Glutamatergic neuron (in vitro differentiated cells): ENCODE data around the gene LSS. TPM values are rescaled to one million over a fixed set of nuclear protein-coding genes. Genes with fewer than 3 reads are reported as not detected.
A peak's percentile ranks its signal among the peaks of the same experiment; 100 is the strongest.
"Not testable (repeated sequence)": the region's sequence is repeated elsewhere in the genome, so short reads cannot be mapped to it uniquely, and the experiment has no call there.

Source experiments
- DNase-seq: peaks from one replicate; pipeline ENCODE4 v3.0.0; 2022
- H3K27ac Mint-ChIP-seq: one replicate; pipeline ENCODE4 v1.8.0; 2020; ENCODE audit warnings: mild to moderate bottlenecking, mixed read lengths, inconsistent platforms; ENCODE audit not compliant: unreplicated experiment
- H3K27me3 Mint-ChIP-seq: one replicate; pipeline ENCODE4 v1.8.0; 2020; ENCODE audit warnings: mild to moderate bottlenecking, moderate library complexity, mixed read lengths, inconsistent platforms; ENCODE audit not compliant: unreplicated experiment
- H3K36me3 Mint-ChIP-seq: one replicate; pipeline ENCODE4 v1.8.0; 2020; ENCODE audit warnings: mild to moderate bottlenecking, mixed read lengths, inconsistent platforms; ENCODE audit not compliant: unreplicated experiment
- H3K4me1 Mint-ChIP-seq: one replicate; pipeline ENCODE4 v1.8.0; 2020; ENCODE audit warnings: mild to moderate bottlenecking, low read depth, mixed read lengths, inconsistent platforms; ENCODE audit not compliant: unreplicated experiment
- H3K4me3 Mint-ChIP-seq: one replicate; pipeline ENCODE4 v1.8.0; 2020; ENCODE audit warnings: mild to moderate bottlenecking, mixed read lengths, inconsistent platforms; ENCODE audit not compliant: unreplicated experiment
- H3K9me3 Mint-ChIP-seq: one replicate; pipeline ENCODE4 v1.8.0; 2020; ENCODE audit warnings: mild to moderate bottlenecking, moderate library complexity, mixed read lengths, inconsistent platforms; ENCODE audit not compliant: unreplicated experiment
- CTCF ChIP-seq: fragments of 200-600 bp; sonication (generic); IDR thresholded peaks from one replicate; pipeline ENCODE4 v1.5.0; 2021; ENCODE audit not compliant: partially characterized antibody, unreplicated experiment
- total RNA-seq: library from RNA; stranded (reverse); fragmentation: NEBNext Ultra II Directional; extraction: Animal tissue kit (Norgen Biotek cat#: 25700); gene quantifications from one replicate; pipeline ENCODE4 v1.2.1, GENCODE V29; 2021; ENCODE audit not compliant: unreplicated experiment

The LSS gene
- total RNA-seq, 1 donor from 2014 or later, result 390 TPM

GRCh38 chr21:46148106-46148505, 80.5 kb downstream of the LSS start:
- H3K36me3 Mint-ChIP-seq, result no peaks in the 10 kb centered on the region
- peaks cover 10% of the 10 kb centered on the region for H3K4me1 Mint-ChIP-seq
- peaks cover 8% of the 10 kb centered on the region for H3K27me3 Mint-ChIP-seq

GRCh38 chr21:46147429-46147828, 81.1 kb downstream of the LSS start:
- not testable (repeated sequence) for H3K36me3 Mint-ChIP-seq, H3K4me3 Mint-ChIP-seq, H3K27me3 Mint-ChIP-seq, H3K27ac Mint-ChIP-seq, H3K9me3 Mint-ChIP-seq, H3K4me1 Mint-ChIP-seq
- peak; percentile 69 for DNase-seq
- TF ChIP-seq CTCF, result peak; percentile 58

More at GRCh38 chr21:46148106-46148505, 80.5 kb downstream of the LSS start:
- Mint-ChIP-seq H3K27ac (no peak overlapping the region), H3K9me3 (peaks cover 12% of the 10 kb centered on the region), H3K4me3 (no peak overlapping the region)
- DNase-seq, result no peak
- no peak for TF ChIP-seq CTCF

GRCh38 chr21:46146856-46147255, 81.7 kb downstream of the LSS start:
- Mint-ChIP-seq H3K36me3 (no peaks in the 10 kb centered on the region), H3K4me3 (peak overlapping the region; percentile 49), H3K4me1 (peaks cover 10% of the 10 kb centered on the region), H3K27ac (peak overlapping the region; percentile 28), H3K27me3 (peaks cover 7% of the 10 kb centered on the region), H3K9me3 (peaks cover 5% of the 10 kb centered on the region)
- no peak for TF ChIP-seq CTCF
- peak; percentile 13 for DNase-seq

GRCh38 chr21:46145840-46146691, 82.5 kb downstream of the LSS start:
- peaks cover 5% of the 10 kb centered on the region for H3K9me3 Mint-ChIP-seq
- H3K4me1 Mint-ChIP-seq, result peaks cover 10% of the 10 kb centered on the region
- no peak overlapping the region for H3K4me3 Mint-ChIP-seq
- peak; percentile 36 for DNase-seq
- no peaks in the 10 kb centered on the region for H3K36me3 Mint-ChIP-seq
- H3K27ac Mint-ChIP-seq, result peak overlapping the region; percentile 28
- TF ChIP-seq CTCF, result no peak
- H3K27me3 Mint-ChIP-seq, result peaks cover 7% of the 10 kb centered on the region

- DNase-seq, result peak; percentile 14
- peaks cover 7% of the 10 kb centered on the region for H3K9me3 Mint-ChIP-seq
- no peak for TF ChIP-seq CTCF
- H3K27me3 Mint-ChIP-seq, result peaks cover 9% of the 10 kb centered on the region
- no peak overlapping the region for H3K4me3 Mint-ChIP-seq
- peaks cover 11% of the 10 kb centered on the region for H3K4me1 Mint-ChIP-seq
- no peak overlapping the region for H3K27ac Mint-ChIP-seq
- no peaks in the 10 kb centered on the region for H3K36me3 Mint-ChIP-seq
Measured at GRCh38 chr21:46145159-46145839, 83.3 kb downstream of the LSS start.
